ENCODE data around the gene FAF1.

The FAF1 gene

GRCh38 chr1:50986653-50987052 lies 26.6 kb upstream of the FAF1 start:
- H3K4me1 Mint-ChIP-seq, result no peaks in the 10 kb centered on the region
- H3K9me3 Mint-ChIP-seq, result no peaks in the 10 kb centered on the region
- H3K4me3 Mint-ChIP-seq, result no peak overlapping the region
- H3K27ac Mint-ChIP-seq, result no peak overlapping the region
- H3K36me3 Mint-ChIP-seq (ENCODE audit: low read depth), result no peaks in the 10 kb centered on the region
- H3K27me3 Mint-ChIP-seq (ENCODE audit: low read depth), result peaks cover 60% of the 10 kb centered on the region
- TF ChIP-seq CTCF (IDR thresholded peaks at IDR 0.05; ENCODE audit: unreplicated experiment in 3 of 3), result no peak

GRCh38 chr1:50985094-50985493 lies 25.0 kb upstream of the FAF1 start:
- H3K4me1 Mint-ChIP-seq, result no peaks in the 10 kb centered on the region
- TF ChIP-seq CTCF (IDR thresholded peaks at IDR 0.05; ENCODE audit: unreplicated experiment in 3 of 3), result no peak
- no peaks in the 10 kb centered on the region for H3K36me3 Mint-ChIP-seq (ENCODE audit: low read depth)
- peaks cover 74% of the 10 kb centered on the region for H3K27me3 Mint-ChIP-seq (ENCODE audit: low read depth)
- no peak overlapping the region for H3K4me3 Mint-ChIP-seq
- no peak overlapping the region for H3K27ac Mint-ChIP-seq
- no peaks in the 10 kb centered on the region for H3K9me3 Mint-ChIP-seq

GRCh38 chr1:50983219-50983802 lies 23.2 kb upstream of the FAF1 start:
- no peak for TF ChIP-seq CTCF (IDR thresholded peaks at IDR 0.05; ENCODE audit: unreplicated experiment in 3 of 3)
- no peaks in the 10 kb centered on the region for H3K36me3 Mint-ChIP-seq (ENCODE audit: low read depth)
- H3K27me3 Mint-ChIP-seq (ENCODE audit: low read depth), result peaks cover 86% of the 10 kb centered on the region
- H3K4me3 Mint-ChIP-seq, result no peak overlapping the region
- H3K27ac Mint-ChIP-seq, result no peak overlapping the region
- H3K9me3 Mint-ChIP-seq, result no peaks in the 10 kb centered on the region
- H3K4me1 Mint-ChIP-seq, result peaks cover 9% of the 10 kb centered on the region

GRCh38 chr1:50982611-50983010 lies 22.5 kb upstream of the FAF1 start:
- H3K9me3 Mint-ChIP-seq, result no peaks in the 10 kb centered on the region
- H3K4me1 Mint-ChIP-seq, result peaks cover 9% of the 10 kb centered on the region
- no peak for TF ChIP-seq CTCF (IDR thresholded peaks at IDR 0.05; ENCODE audit: unreplicated experiment in 3 of 3)
- no peak overlapping the region for H3K27ac Mint-ChIP-seq
- no peaks in the 10 kb centered on the region for H3K36me3 Mint-ChIP-seq (ENCODE audit: low read depth)
- H3K27me3 Mint-ChIP-seq (ENCODE audit: low read depth), result peaks cover 92% of the 10 kb centered on the region
- H3K4me3 Mint-ChIP-seq, result no peak overlapping the region

GRCh38 chr1:50981741-50982140 lies 21.7 kb upstream of the FAF1 start:
- Mint-ChIP-seq H3K27ac (no peak overlapping the region), H3K36me3 (ENCODE audit: low read depth) (no peaks in the 10 kb centered on the region), H3K4me1 (peaks cover 9% of the 10 kb centered on the region), H3K9me3 (no peaks in the 10 kb centered on the region), H3K27me3 (ENCODE audit: low read depth) (peaks cover 93% of the 10 kb centered on the region), H3K4me3 (no peak overlapping the region)
- no peak for TF ChIP-seq CTCF (IDR thresholded peaks at IDR 0.05; ENCODE audit: unreplicated experiment in 3 of 3)

- H3K27ac Mint-ChIP-seq, result no peak overlapping the region
- H3K27me3 Mint-ChIP-seq (ENCODE audit: low read depth), result peaks cover 95% of the 10 kb centered on the region
- TF ChIP-seq CTCF (IDR thresholded peaks at IDR 0.05; ENCODE audit: unreplicated experiment in 3 of 3), result no peak
- H3K9me3 Mint-ChIP-seq, result no peaks in the 10 kb centered on the region
- no peak overlapping the region for H3K4me3 Mint-ChIP-seq
- peaks cover 9% of the 10 kb centered on the region for H3K4me1 Mint-ChIP-seq
- H3K36me3 Mint-ChIP-seq (ENCODE audit: low read depth), result no peaks in the 10 kb centered on the region
Measured at GRCh38 chr1:50980505-50980904, 20.4 kb upstream of the FAF1 start.

All from nephron (organoid).